HG03442 (cell line): Measurements from ENCODE around the gene DISP3.

Source experiments
- ATAC-seq: cut with Tn5 transposase; IDR thresholded peaks from one replicate; pipeline ENCODE4 v1.9.1; 2021; ENCODE audit warnings: mild to moderate bottlenecking, moderate library complexity; ENCODE audit not compliant: unreplicated experiment

The DISP3 gene

DNA sequence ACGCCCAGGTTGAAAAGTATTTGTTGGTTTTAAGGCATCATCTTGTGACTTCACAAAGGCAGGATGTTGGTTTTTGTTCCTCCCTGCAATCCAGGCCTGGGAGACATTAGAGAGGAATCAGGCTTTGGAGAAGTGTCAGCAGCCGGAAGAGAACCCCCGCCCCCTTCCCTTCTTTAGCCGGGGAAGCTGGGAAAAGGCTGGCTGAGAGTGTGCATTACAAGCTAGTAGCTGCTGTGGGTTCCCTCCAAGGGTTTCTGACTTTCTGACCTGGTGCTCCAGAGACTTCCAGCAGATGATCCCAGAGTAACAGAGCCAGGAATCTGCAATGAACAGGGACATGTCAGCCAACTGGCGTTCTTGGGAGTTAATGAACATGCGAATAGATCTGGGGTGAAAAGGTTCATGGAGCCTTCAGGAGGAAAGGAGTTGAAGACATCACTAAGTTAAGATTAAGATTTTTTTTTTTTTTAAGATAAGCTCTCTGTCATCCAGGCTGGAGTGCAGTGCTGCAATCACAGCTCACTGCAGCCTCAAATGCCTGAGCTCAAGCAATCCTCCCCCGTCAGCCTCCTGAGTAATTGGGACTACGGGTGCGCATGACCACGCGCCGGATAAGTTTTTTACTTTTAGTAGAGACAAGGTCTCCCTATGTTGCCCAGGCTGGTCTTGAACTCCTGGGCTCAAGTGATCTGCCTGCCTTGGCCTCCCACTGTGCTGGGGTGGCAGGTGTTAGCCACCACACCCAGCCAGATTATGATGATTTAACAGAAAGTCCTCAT lies 7.5 kb downstream of the DISP3 start:
- ATAC-seq = no peak

DNA sequence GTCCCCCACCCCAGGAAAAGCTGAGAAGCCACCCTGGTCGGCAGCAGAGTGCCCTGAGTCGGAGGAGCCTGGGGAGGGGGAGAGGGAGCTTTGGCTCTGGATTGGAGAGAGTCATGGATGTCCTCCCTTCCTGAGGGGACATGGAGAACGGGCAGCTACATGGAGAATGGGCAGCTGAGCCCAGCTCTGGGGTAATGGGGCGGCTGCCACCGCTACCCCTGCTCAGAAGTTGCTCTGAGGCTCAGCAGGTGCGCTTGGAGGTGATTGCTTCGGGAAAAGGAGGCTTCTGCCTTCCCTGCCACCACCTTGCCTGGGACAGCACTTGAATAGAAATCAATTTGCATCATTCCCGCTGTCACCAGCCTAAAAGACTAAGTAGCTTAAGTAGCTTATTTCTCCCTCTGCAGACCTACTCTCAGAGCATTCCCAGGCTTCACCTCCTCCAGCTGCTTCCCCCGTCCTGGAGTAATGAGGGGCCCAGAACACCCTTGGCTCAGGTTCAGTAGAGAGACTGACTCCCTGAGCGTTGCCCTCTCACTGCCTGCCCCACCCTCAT lies 8.3 kb downstream of the DISP3 start:
- ATAC-seq = no peak

DNA sequence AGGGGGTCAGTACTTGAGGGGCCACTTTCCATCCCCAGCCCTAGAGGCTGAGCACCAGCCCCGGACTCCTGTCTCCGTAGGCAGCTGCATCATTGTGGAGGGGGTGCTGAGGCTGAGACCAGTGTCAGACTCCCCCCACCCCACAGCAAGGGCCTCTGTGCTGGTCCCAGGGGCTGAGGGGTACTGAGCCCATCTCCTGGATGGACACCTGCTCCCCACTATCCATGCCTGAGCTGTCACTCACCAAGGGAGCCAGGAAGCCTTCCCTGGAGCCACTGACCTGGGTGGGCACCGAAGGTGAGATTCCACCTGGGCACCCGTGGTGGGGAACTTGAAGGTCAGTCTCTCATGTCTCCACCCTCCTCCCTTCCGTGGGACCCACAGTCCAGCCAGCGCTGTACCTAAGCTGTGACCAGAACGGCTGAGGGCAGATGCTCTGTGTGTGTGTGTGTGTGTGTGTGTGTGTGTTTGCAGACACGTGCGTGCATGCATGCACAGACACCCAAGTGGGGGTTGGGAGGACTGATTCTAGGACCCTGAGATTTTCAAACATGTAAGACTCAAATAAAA lies 9.3 kb downstream of the DISP3 start:
- ATAC-seq = no peak

DNA sequence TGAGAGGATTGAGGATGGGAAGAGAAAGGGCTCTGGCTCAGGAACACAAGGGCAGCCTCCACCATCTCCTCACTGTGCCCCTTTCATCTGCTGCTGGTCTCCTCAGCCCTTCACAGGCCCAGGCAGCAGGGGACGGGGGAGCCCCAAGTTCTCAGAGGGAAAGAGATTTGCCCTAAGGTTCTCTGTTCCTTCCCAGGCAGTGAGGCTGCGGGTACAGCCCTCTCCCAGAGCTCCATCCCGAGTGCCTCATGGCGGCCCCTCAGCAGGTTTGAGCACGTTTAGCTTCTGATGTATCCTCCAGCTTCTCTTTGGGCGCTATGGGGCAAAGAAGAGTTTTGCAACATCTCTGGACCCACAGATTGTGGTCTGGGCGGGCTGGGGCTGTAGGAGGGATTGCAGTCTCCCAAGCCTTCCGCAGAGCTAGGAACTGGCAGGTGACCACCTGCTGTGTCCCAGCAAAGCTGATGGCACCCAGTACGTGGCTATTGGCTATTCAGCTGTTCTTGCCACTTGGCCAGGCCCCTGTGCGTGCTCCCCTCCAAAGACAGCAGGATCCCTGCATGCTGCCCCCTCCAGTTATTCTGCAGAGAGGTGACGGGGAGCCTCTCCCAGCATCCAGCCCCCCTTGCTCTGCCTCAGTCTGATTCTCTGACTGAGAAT lies 10.1 kb downstream of the DISP3 start:
- ATAC-seq = no peak

DNA sequence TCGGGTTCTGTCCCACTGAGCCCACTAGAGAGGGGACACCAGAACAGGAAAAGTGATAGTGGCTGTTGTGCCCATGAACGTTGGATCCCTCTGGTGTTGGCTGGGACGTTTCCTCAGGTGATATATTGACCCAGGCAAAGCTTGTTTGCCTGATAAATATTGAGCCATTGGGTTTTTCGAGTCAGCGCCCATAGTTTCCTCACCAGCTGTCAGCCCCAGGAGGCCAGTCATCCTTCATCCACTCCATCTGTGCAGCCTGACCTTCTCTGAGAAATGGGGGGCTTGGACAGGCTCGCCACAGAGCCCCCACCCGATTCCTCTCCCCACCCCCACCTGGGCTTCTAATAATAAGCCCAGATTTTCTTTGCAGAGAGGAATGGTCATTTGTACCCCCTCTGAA lies 13.3 kb downstream of the DISP3 start:
- ATAC-seq = no peak

DNA sequence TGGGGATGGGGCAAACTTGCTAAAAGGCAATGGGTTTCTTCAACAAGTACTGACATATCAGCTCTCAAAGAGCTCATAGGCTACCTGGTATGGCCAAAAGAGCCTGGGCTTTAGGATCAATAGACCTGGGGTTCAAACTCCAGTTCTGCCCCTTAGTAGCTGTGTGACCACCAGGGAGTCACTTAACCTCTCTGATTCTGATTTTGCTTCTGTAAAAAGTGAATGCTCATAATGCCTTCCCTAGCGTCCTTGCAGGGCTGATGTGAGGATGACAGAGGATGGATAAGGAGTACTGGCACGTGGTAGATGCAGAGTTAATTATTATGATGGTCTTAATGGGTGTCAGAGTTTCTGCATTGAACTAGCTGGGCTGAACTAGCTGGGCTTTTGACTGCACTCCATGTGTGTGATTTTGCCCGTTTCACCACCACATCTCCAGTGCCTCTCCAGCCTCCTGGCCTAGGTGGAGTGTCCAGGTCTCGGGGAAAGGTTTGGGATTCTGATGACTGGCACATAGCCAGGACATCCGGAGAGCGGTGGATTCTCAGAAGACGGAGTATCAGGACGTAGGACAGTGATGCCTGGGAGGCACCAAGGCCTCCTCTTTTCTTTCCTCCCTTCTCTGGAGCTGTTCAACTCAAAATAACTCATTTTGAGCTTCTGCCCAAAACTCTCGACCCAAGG lies 15.2 kb downstream of the DISP3 start:
- ATAC-seq = no peak

DNA sequence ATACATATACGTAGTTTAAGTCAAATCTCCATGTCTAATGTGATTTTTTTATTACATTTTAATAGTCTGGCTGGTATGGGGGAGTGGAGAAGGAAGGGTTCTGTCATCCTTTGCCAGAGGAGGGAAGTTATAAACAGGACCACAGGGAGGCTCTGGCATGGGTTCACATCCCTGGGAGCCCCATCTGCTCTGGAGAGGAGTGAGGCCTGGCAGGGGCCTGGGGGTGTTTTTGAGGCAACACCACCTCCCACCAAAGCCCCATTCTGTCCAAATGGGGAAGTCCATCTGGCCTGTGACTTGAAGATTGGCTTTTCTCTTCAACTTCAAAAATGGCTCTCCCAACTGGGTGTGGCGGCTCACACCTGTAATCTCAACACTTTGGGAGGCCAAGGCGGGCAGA lies 15.8 kb downstream of the DISP3 start:
- no peak for ATAC-seq

DNA sequence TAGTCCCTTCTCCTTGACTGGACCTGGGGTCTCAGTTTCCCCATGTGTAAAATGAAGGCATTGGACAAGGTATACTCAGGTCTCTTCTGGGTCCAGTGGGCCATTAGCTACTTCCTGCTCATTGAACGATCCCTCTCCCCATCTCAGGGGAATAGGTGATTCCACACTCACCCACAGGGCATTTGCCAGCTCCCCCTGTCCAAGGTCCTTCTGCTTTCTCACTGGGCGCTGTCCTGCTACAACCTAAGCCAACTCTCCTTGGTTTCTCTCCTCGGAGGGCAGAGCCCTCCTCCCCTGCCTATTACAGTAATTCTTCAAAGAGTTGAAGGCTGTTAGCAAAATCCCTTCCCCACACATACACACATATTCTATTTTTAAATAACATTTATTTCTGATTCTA lies 16.6 kb downstream of the DISP3 start:
- ATAC-seq = no peak

DNA sequence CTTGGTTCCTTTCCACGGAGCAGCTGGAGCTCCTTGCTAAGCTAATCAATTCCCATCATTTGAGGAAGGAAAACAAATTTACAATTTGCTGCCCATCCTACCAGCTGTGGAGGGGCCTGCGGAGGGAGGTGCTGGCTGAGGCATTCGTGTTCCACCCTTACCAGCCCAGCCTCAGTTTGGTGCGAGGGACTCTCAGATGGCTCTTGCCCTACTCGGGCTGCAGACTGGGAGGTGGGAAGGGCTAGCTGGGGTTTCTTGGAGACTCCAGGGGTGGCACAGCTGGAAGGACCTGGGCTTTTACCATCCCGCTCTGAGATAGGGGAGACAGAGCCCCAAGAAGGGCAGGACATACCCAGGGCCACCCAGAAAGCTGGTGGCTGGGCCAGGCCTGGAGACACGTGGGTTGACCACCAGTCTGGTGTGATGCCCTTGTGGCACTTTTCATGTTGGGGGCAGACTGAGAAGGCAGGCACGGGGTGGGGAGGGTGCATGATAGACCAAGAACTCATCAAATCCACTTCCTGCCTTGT lies 17.7 kb downstream of the DISP3 start:
- ATAC-seq = no peak

DNA sequence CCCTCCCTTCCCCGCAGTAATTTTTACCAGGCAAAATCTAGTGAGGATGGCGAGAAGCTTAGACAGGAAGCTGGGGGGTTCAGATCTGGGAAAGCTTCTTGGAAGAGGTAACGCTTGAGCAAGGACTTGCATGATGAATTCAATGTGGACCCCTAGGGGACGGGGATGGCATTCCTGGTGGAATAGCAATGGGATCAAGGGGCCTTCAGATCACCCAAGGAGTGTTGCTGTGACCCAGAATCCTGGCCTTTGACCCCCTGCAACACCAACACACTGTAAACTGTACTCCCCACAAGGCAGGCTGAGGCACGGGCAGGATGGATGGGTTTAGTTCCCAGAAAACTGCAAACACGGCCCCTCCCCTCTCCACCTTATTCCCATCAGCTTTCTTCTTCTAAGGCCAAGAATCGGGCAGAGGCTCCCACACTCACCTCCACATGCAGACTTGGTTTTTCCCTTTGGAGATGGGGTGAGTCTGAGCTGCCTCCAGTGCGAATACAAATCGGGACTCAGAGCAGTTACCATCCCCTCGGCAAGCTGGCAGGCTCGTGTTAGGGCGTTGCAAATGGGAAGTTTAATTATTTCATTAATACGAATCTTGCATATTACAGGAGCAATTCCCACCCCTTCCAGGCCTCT lies 20.1 kb downstream of the DISP3 start:
- ATAC-seq = no peak

DNA sequence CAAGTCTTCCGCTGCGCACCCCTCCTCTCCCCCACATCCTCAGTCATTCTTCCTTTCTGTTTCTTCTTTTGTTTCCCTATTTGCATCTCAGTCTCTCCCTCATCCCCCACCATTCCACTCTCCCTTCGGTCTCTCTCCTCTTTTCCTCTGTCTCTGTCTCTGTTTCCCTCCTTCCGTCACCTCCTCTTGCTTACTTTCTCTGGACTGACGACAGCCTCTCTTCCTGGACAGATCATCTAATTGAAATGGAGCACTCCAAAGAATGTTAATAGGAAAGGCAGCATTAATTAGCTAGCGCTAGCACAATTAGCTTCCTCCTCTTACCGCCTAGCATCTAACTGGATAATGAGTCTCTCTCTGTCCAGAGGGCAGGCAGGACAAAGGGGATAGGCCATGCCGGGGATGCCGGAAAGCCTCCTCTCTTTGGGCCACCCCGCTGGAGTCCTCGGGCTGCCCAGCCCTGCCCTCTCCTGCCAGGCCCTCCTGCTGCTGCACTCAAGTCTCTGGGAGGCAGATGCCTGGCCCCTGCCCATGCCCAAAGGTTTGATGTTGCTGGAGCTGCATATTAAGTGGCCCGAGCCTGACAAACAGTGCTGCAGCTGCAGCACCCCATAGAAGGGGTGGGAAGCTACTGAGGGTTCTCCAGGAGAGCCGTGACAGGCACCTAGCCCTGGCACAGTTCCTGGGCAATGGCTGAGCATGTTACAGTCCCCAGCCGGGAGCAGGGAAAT lies 20.8 kb downstream of the DISP3 start:
- ATAC-seq = no peak

DNA sequence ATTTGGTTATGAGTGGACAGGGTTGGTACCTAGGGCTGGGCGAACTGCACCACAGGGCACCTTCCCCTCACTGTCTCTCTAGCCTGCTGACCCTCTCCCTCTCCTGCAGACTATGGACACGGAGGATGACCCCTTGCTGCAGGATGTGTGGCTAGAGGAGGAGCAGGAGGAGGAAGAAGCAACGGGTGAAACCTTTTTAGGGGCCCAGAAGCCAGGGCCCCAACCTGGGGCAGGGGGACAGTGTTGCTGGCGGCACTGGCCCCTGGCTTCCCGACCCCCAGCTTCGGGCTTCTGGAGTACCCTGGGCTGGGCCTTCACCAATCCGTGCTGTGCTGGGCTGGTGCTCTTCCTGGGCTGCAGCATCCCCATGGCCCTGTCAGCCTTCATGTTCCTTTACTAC lies 21.9 kb downstream of the DISP3 start:
- no peak for ATAC-seq

DNA sequence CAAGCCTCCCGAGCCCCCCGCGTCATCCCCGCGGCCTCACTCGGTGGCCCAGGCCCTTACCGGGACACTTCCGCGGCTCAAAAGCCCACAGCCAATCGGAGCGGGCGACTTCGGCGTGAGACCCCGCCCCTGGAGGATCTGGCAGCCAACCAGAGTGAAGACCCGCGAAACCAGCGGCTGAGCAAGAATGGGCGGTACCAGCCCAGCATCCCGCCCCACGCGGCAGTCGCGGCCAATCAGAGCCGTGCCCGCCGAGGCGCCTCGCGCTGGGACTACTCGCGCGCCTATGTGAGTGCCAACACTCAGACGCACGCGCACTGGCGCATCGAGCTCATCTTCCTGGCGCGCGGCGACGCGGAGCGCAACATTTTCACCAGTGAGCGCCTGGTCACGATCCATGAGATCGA lies 22.5 kb downstream of the DISP3 start:
- no peak for ATAC-seq

DNA sequence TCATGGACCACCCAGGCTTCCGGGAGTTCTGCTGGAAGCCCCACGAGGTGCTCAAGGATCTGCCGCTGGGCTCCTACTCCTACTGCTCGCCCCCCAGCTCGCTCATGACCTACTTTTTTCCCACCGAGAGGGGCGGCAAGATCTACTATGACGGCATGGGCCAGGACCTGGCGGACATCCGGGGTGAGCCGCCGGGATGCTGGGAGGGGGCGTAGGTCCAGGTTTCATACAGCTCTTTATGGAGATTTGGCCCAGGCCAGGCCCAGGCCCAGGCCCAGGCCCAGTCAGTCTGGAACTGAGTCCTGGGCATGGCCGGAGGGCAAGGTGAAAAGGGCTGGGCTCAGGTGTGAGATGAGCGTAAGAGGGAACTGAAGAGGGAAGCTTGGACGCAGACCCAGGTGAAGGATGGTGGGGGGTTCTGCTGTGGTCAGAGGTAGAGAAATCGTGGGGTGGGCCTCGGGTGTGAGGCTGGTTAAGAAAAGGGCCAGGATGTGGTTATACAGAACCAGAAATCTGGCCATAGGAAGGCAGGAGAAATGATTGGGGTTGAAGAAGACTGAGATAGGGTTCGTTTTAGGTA lies 23.0 kb downstream of the DISP3 start:
- ATAC-seq = no peak

DNA sequence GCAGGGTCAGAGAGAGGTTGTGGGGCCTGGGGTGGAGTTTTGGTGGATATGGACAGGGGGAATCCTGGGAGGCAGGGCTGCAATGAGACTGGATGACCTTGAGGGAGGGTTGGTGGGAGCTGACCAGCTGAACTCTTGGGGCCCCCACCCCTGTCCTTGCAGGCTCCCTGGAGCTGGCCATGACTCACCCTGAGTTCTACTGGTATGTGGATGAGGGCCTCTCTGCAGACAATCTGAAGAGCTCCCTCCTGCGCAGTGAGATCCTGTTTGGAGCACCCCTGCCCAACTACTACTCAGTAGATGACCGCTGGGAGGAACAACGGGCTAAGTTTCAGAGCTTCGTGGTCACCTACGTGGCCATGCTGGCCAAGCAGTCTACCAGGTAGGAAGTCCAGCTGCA lies 23.6 kb downstream of the DISP3 start:
- no peak for ATAC-seq

DNA sequence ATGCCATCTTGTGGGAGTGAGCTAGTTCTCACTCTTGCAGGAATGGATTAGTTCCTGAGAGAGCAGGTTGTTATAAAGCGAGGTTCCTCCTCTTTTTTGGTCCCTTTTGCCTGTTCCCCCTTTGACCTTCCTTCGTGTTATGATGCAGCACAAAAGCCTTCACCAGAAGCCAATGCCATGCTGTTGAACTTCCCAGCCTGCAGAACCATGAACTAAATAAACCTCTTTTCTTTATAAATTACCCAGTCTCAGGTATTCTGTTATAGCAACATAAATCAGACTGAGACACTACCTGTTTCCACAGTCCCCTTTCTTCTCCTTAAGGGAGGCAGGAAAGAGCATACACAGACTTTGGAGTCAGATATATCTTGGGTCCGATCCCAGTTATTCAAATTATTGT lies 25.6 kb downstream of the DISP3 start:
- ATAC-seq = no peak

DNA sequence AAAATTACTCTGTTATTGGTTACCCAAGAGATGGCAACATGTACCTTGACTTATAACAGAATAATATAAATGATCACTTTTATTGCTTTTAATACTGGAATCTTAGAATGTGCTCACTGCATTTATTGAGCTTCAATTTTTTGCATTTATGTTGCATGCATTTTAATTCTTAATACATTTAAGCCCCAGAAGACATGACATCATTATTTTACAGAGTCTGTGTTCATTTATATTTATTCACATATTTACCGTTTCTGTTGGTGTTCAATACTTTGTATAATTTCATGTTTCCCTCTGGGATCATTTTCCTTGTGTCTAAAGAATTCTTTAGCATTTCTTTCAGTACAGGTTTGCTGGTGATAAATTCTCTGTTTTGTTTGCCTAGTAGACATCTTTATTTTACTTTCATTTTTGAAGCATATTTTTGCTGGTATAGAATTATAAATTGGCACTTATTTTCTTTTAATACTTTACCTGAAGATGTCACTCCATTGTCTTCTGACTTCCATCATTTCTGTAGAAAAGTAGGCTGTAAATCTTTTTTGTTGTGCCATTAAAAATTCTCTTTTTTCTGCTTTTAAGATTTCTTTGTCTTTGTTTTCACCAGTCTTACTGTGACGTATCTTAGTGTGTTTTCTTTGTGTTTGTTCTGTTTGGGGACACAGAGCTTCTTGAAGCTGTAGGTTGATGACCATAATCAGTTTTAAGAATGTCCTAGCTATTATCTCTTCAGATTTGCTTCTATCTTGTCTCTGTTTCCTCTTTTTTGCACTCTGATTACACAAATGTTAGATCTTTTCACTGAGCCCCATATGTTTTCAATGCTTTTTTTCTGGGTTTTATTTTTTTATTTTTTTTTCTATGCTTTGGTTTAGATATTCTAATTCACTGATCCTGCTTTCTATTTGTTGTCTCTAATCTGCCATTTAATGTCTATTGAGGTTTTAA lies 26.9 kb downstream of the DISP3 start:
- no peak for ATAC-seq

DNA sequence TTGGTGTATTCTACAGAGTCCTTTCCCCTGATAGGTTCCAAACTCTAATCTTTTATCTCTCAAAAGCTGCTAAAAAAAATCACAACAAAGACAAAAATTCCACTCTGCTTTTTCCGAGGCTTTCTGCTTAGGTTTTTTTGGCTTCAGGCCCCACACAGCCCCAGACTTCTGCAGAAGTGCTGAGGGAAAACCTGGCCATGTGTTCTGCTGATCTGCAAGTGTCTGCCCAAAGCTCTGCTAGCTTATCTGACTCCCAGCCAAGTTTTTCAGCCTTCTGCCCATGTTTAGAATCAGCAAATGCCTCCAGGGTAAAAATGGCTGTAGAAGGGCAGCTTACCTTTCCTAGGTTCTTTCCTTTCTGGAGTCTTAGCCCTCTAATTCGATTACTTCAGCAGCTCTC lies 28.4 kb downstream of the DISP3 start:
- ATAC-seq = no peak

DNA sequence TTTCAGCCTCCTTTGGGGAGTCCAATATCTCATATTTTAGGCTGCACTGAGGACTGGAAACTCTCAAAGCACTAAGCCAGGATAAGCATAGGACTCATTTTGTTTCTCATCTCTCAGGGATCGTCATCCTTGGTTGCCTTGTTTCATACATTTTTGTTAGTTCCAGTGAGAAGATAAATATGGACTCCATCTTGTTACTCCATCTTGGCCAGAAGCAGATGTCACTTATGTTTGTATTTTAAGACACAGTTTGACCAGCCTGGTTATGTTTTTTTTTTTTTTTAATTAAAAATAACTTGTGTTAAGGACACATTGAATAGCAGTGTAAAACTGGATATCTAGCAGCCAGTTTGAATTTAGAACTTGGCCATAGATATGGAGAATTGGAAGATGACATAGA lies 34.7 kb downstream of the DISP3 start:
- no peak for ATAC-seq
